HG03439 (cell line): Measurements from ENCODE around the gene SPATS2.
"Not testable (repeated sequence)": the region's sequence is repeated elsewhere in the genome, so short reads cannot be mapped to it uniquely, and the experiment has no call there.

Experiments used
- ATAC-seq: cut with Tn5 transposase; IDR thresholded peaks from one replicate; pipeline ENCODE4 v1.9.1; 2021; ENCODE audit warnings: mild to moderate bottlenecking, moderate library complexity; ENCODE audit not compliant: unreplicated experiment

The SPATS2 gene

DNA sequence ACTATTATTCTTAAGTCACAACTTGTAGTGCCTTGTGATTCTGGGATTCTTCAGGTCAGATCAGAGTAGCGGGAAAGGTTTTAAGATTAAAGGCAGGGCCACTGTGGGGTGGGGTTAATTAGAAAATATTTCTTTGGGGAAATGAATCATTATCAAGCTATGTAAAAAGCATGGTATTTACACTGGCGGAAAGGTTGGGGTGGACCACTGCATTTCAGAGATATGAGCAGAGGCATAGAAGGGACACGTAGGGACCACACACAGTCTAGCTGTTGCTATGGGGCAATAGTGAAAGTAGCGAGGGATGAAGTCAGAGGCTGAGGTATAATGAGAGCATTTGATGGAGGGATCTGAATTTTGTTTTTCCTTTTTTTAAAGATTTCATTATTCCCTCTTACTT is 139.9 kb downstream of the SPATS2 start:
- no peak for ATAC-seq

DNA sequence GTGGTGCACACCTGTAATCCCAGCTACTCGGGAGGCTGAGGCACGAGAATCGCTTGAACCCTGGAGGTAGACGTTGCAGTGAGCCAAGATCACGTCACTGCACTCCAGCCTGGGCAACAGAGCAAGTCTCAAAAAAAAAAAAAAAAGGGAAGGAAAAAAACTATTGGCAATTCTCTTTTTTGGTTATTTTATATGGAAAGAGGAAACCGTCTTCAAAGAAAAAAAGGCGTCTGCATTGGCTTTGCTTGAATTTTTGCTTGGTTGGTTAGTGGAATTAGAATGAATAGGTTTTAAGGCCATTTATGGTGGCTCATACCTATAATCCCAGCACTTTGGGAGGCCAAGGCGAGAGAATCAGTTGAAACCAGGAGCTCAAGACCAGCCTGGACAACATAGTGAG is 142.4 kb downstream of the SPATS2 start:
- not testable (repeated sequence) for ATAC-seq

- no peak for ATAC-seq
Measured at GRCh38 chr12:49511410-49511809, 144.1 kb downstream of the SPATS2 start.

GRCh38 chr12:49512546-49512945 is 145.3 kb downstream of the SPATS2 start:
- no peak for ATAC-seq

DNA sequence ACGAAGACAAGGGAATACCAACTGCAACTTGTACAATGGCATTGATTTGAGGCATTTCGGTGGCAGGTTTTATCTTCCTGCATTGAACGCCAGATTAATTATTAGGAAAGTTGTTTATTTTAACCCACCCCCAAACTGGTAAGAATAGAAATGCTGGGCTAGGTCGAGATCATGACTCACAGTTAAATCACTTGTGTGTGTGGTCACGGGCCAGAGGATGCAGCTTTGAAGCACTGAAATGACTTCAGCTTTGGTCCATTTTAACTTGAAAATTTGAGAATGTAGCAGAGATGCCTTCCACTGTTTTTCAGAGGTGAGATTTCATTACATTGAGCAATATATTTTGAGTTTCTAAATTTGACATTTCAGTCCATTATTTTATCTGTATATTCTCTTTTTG is 148.0 kb downstream of the SPATS2 start:
- no peak for ATAC-seq

- no peak for ATAC-seq
Measured at GRCh38 chr12:49518914-49519573, 151.8 kb downstream of the SPATS2 start.

- no peak for ATAC-seq
Measured at GRCh38 chr12:49519574-49519936, 152.3 kb downstream of the SPATS2 start.

- ATAC-seq = no peak
Measured at GRCh38 chr12:49521389-49521788, 154.1 kb downstream of the SPATS2 start.

- no peak for ATAC-seq
Measured at GRCh38 chr12:49524660-49525324, 157.5 kb downstream of the SPATS2 start.

DNA sequence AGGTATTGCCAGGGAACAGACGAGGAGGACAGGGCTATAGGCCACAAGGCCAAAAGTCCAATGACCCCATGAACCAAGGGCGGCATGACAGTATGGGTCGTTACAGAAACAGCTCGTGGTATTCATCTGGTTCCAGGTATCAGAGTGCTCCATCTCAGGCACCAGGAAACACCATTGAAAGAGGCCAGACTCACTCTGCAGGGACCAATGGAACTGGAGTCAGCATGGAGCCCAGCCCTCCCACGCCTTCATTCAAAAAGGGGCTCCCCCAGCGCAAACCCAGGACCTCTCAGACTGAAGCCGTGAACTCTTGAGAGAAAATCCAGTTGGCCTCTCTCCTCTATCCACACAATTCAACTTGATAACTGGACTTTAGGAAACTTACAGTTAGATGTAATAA is 158.7 kb downstream of the SPATS2 start:
- no peak for ATAC-seq

DNA sequence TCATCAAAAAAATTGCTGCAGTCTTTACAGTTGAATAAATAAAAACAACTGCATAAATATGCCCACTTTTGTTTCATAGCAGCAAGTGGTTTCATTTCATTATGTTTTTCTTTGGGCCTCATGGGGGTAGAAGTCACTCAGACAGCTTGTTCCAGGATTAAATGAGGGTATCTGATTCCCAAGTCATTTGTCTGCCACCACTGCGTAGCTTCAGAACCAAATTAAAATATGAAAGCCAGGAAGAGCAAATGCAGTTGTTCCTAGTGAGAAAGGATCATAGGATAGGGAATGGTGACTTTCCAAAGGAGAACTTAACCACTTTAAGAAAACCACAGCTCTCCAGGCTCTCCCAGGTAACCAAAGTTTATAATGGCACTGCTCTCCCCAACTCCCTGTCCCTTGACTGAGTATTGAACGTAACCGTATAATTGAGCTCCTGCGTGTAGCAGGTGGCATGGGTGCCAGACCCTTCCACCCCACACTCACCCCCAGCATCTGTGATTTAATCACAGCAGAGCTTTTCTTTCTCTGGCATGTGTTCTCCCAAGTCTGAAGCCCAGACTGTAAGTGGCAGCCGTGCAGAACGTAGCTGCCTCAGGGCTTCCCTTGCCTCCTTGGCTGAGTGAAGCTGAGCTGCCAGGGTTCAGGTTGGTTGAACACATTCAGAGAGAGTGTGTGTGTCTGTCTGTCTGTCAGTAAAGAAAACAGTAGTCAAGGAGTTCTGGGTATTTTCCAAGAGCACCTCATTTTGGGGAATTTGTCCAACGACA is 160.3 kb downstream of the SPATS2 start:
- no peak for ATAC-seq

- ATAC-seq = no peak
Measured at GRCh38 chr12:49529414-49529813, 162.2 kb downstream of the SPATS2 start.

DNA sequence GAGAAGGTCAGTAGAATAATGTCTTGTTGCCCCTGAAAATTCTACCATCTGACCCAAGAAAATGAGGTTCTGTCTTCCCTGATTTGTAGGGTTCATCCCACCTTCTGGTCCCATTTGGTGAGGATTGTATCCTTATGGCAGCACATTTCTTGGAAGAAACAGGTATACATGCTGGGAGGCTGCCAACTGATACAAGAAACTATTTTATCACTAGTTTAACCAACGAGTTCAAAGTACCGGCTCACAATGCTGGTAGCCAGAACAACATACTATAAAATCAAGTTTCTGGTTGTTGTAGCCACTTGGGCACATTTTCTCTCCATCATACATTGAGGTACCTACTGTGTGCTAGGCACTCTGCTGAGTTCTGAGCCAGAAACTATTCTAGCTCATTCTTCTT is 164.5 kb downstream of the SPATS2 start:
- no peak for ATAC-seq

- no peak for ATAC-seq
Measured at GRCh38 chr12:49533331-49533730, 166.1 kb downstream of the SPATS2 start.

DNA sequence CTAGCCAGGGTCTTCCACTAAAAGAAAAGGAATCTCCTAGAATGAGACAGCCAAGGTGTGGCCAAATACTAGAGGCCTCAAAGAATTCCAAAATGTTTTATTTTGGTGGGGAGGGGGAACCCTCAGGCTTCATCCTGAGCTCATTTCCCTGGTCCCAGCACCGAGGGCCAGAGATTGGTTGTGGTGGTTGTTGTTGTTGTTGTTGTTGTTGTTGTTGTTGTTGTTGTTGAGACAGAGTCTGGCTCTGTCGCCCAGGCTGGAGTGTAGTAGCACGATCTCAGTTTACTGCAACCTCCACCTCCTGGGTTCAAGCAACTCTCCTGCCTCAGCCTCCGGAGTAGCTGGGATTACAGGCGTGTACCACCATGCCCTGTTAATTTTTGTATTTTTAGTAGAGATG is 166.9 kb downstream of the SPATS2 start:
- ATAC-seq = not testable (repeated sequence)

DNA sequence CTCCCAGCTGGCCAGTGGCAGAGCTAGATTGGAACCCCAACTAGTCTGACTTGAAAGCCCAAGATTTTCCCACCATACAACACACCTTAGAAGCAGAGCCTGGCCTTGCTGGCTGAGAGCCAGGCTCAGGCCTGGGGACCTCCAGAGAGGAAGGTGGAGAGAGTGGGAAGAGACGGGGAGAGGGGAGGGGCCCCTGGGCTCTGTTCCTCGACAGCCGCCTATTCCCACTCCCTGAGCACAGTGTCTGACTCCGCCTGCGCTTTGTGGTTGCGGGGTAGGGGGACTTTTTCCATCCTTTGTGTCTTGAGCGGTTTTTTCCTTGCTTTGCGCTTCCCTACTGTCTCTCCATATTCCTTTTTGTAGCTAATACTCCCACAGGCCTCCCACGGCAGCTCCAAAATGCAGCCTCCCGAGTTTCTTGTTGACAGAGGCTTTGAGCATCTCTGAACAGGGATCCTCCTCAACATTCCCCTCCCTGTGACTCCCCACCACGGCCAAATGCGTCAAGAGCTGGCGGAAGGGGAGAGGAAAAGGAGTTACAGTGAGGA is 167.5 kb downstream of the SPATS2 start:
- no peak for ATAC-seq

DNA sequence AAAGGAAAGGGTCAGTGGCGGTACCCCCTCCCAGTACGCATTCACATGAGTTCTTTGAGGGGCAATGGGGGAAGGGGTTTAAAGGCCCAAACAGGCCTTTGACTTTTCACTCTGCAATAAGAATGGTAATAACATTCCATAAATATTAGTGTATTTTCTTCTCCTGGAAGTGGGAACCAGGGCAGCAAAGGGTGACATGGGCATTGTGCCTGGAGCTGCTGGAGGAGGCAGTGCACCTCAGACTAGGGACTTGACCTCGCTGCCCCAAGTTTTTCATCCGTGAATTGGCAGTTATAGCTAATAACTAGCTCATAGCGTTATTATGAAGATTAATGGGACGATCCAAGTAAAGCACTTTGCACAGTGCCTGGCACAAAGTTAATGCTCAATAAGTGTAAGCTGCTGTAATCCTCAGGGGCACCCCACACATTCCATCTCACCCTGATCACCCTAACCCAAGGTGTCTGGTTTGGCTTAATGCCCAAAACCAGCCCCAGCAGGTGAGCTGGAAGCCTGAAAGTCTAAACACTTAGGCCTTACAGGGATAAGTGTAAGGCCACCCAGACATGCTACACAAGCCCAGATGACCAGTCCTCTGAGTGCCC is 168.8 kb downstream of the SPATS2 start:
- ATAC-seq = no peak

DNA sequence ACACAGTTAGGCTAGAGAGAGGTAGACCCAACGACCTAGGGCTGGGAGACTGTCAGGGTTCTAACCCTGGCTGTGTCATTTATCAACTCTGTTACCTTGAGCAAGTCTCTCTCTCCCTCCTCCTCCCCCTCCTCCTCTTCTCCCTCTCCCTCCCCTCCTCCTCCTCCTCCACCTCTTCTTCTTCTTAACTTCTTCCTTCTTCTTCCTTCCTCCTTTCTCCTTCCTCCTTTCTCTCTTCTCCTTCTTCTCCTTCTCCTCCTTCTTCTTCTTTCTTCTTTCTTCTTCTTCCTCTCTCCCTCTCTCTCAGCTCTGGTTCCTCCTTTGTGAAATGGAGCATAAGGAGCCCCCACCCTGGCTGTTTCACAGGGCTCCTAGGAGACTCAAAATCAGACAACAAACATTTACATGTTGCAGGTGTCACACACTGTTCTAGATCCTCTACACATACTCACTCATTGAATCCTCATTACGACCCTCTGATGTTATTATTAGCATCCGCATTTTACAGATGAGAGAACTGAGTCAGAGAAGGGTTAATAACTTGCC is 169.3 kb downstream of the SPATS2 start:
- ATAC-seq = no peak

DNA sequence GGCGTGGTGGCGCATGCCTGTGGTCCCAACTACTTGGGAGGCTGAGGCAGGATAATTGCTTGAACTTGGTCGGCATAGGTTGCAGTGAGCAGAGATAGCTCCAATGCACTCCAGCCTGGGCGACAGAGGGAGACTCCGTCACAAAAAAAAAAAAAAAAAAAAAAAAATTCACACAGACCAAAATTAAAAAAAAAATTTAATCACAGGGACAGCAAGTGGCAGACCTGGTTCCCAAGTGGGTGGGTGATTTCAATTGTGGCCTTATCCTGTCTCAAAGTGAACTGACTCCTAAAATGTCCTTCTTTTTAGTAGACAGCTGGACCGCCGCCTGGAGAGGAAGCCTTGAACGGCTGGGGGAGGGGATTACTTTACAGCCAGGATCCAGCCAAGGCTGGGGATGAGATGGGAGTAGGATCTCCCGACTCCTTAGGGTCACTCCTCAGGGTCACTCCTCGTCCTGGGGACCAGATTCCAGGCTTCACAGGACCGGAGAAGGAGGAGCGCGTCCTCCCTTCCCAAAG is 170.0 kb downstream of the SPATS2 start:
- no peak for ATAC-seq

DNA sequence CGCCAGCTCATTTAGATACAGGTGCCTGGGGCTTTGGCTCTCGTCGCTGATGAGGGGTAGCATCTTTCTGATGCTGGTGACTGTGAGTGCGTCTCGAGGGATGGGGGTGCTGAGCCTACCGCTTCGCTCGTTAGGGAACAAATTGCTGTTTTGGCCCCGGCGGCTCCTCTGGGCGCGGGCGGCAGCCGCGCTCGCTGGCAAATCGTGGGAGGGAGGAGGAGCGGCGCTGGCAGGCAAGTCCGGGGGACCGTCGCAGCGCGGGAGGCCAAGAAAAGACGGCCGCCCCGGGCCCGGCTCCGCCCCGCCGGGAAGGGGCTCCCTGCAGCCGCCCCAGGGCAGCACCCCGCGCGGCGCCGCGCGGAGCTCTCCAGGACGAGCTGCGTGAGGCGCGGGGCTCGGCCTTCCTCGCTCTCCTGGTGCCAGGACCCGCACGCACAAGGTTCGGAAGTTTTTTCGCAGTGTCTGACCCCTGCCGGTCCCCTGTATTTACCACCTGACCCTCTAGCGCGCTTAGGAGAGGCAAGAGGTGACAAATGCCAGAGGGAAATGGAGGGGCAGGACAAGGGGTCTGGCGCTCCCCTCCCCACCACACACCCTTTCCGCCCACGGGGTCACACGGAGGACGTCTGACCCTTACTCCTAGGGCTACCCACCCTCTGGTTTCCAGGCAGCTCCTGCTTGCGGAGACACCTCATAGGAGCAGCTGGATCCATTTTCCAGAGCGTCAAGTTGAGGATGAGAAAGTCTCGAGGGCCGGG is 170.7 kb downstream of the SPATS2 start:
- ATAC-seq = no peak
